Activated naive CD4-positive, alpha-beta T cell treated with anti-CD3 and anti-CD28 coated beads, Interleukin-2, amount 10 ng/mL, durations not matched to agents 5 hours and 36 hours (primary cell): ENCODE data around the gene RAB27A. TPM values are rescaled to one million over a fixed set of nuclear protein-coding genes. Genes with fewer than 3 reads are reported as not detected.

Experiments
- total RNA-seq, 2 experiments: library from RNA; stranded (reverse); gene quantifications; one replicate each; pipeline ENCODE4 v1.2.3, GENCODE V29; 2021

The RAB27A gene
- 10 to 100 TPM; 58.2 to 62.5 TPM for total RNA-seq

GRCh38 chr15:55289746-55290527 is at the start of gene RAB27A:
TSS of gene RAB27A (minus strand) at chr15:55289813. CDS start at chr15:55234934, 54,879 bp downstream.

GRCh38 chr15:55318588-55319494 is 29.2 kb upstream of the RAB27A start, which contains the start of the genes PIGB and PIGBOS1:
TSS of gene PIGB (plus strand) at chr15:55319222. CDS start at chr15:55319251, 29 bp downstream.
TSS of gene PIGBOS1 (minus strand) at chr15:55319123. CDS start at chr15:55317792, 1,331 bp downstream.

DNA sequence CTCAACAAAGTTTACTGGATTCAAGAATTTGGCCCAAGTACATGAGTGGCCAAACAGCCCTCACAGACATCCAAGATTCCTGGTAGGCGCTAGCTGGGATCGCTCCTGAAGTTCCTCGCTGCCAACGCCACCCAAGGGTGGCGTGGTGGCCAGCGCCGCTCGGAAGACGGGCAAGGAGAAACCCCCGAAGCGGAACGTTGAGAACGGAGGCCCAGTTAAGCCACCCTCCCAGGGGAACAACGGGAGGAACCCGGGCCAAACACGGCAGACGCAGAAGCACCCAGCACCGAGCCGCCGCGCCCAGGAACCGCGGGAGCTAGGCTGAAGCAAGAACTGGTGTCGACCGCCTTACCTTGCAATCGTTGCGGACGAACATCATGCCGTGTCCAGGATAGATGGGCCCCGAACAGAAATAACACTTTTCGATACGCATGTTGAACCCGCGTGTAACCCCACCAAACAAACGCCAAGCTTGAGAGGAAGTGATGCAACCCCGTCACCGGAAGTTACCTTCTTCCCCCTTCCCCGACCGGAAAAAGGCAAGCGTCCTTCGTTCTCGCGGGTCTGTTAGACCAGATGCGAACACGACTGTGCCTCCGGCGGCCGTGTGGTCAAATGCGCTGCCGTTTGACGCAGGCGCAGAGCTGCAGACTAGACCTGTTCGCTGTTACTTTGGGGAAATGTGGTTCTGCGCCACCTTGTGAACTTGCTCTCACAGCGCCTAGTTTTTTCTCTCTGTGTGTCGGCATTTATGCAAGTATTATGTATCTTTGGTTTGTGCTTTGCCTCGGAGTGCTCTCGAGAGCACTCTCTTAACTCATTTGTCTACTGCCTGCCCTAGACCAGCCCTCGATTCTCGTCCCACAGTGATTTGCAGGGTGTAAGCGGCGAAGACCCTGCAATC is 92.9 kb downstream of the RAB27A start, which contains the start of gene RSL24D1:
TSS of gene RSL24D1 (minus strand) at position 484 of the 904 bp plus-strand sequence. CDS start at position 433, 51 bp downstream.

Other genes starting within 250 kb of the RAB27A start
- 100 to 1,000 TPM in 1 of 2 experiments, 10 to 100 TPM in 1; 96.1 to 102 TPM for gene RSL24D1, start 92.9 kb downstream of the RAB27A start, total RNA-seq
- 10 to 100 TPM; 11.9 to 15.2 TPM for gene PIGBOS1, start 29.3 kb upstream of the RAB27A start, total RNA-seq
- 10 to 100 TPM; 19.6 to 22.7 TPM for gene PIGB, start 29.4 kb upstream of the RAB27A start, total RNA-seq
- 10 to 100 TPM; 14.7 to 16.2 TPM for gene CCPG1, start 118.5 kb upstream of the RAB27A start, total RNA-seq
- under 1 TPM in 1 of 2 experiments, not detected in 1; 0.35 TPM for gene PIERCE2, start 118.7 kb upstream of the RAB27A start, total RNA-seq
- not detected for gene DNAAF4, start 218.4 kb upstream of the RAB27A start, total RNA-seq